H1 (cell line): Measurements from ENCODE around the gene EPB41L4B. TPM values are rescaled to one million over a fixed set of nuclear protein-coding genes. Genes with fewer than 3 reads are reported as not detected.

ENCODE experiments used
- E2F6 ChIP-seq: IDR thresholded peaks from 2 replicates; pipeline ENCODE4 v1.6.1; 2012; ENCODE audit warnings: inconsistent platforms
- polyA plus RNA-seq, 7 experiments: library from polyadenylated mRNA; depleted of rRNA in 3 of 7; stranded (reverse) in 5 of 7; unstranded in 2 of 7; fragments of >200 nt in 5 of 7; fragments of 200-250 nt in 2 of 7; gene quantifications; 1 replicate in 5 of 7; 2 replicates in 1 of 7; 4 replicates in 1 of 7; pipeline versions ENCODE4 v1.2.1 to v1.2.3, GENCODE V29; 2011 to 2013; ENCODE audit warnings: missing spikeins in 2 of 7, mixed read lengths in 2 of 7
- total RNA-seq: library from RNA; stranded (reverse); fragmentation: NEBNext Ultra II Directional; extraction: Animal tissue kit (Norgen Biotek cat#: 25700); gene quantifications from 2 replicates; pipeline ENCODE4 v1.2.1, GENCODE V29; 2021

EPB41L4B gene
- total and polyA plus RNA-seq, 2 of the 8 experiments (the other 6 are each of a cell fraction or from before 2014, with no cell fraction given): 11.9 to 25.0 TPM

- no peak for TF ChIP-seq E2F6
These were observed 156.8 kb downstream of the EPB41L4B start (continued) for GRCh38 chr9:109164042-109164441.
